ENCODE results near the gene NCKAP1.

The NCKAP1 gene

DNA sequence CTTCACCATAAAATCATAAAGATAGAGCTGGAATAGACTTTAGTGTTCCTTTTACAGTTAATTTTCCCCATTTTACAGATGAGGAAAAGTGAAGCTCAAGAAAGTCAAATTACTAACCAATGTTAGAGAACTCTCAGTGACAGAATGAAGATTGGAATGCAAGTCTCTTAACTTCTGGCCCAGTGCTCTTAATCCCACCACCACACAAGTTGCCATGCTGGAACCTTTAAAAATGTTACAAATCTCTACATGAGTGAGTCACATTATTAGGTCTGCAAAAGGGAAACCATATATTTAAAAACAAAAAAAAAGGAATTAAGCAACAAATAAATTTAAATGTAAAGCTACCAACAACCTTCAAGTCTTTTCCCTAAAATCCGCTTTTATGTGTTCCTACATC, 3.5 kb downstream of the NCKAP1 start (continued):
- TF ChIP-seq, protein P1, sequence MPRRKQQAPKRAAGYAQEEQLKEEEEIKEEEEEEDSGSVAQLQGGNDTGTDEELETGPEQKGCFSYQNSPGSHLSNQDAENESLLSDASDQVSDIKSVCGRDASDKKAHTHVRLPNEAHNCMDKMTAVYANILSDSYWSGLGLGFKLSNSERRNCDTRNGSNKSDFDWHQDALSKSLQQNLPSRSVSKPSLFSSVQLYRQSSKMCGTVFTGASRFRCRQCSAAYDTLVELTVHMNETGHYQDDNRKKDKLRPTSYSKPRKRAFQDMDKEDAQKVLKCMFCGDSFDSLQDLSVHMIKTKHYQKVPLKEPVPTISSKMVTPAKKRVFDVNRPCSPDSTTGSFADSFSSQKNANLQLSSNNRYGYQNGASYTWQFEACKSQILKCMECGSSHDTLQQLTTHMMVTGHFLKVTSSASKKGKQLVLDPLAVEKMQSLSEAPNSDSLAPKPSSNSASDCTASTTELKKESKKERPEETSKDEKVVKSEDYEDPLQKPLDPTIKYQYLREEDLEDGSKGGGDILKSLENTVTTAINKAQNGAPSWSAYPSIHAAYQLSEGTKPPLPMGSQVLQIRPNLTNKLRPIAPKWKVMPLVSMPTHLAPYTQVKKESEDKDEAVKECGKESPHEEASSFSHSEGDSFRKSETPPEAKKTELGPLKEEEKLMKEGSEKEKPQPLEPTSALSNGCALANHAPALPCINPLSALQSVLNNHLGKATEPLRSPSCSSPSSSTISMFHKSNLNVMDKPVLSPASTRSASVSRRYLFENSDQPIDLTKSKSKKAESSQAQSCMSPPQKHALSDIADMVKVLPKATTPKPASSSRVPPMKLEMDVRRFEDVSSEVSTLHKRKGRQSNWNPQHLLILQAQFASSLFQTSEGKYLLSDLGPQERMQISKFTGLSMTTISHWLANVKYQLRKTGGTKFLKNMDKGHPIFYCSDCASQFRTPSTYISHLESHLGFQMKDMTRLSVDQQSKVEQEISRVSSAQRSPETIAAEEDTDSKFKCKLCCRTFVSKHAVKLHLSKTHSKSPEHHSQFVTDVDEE (CRISPR knock-in tag; IDR thresholded peaks at IDR 0.05), result no peak
- TF ChIP-seq RARB (CRISPR knock-in tag; IDR thresholded peaks at IDR 0.05) (no peak), SNAI2 (CRISPR knock-in tag; IDR thresholded peaks at IDR 0.05) (no peak)

DNA sequence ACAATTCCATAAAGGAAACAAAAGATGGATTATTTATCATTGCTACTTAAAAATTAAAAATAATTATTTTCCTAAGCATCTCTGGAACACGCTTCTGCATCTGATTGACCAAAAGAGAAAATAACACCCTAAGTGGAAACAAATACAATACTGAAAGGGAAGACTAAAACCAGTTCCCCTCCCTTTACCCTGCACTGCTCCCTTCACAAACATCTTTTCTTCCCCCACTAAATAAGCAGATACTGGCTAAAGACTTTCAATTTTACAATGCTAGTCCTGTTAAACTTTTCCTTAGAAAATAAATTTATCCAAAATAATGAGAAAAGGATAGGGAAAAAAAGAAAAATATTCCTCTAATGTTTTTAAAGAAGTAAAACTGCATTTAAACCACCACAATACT, 4.3 kb downstream of the NCKAP1 start:
- TF ChIP-seq ZNF8 (CRISPR knock-in tag; IDR thresholded peaks at IDR 0.05), result no peak
- peak; percentile 93 for TF ChIP-seq ZNF70 (CRISPR knock-in tag; IDR thresholded peaks at IDR 0.05)
- ATAC-seq, result no peak

DNA sequence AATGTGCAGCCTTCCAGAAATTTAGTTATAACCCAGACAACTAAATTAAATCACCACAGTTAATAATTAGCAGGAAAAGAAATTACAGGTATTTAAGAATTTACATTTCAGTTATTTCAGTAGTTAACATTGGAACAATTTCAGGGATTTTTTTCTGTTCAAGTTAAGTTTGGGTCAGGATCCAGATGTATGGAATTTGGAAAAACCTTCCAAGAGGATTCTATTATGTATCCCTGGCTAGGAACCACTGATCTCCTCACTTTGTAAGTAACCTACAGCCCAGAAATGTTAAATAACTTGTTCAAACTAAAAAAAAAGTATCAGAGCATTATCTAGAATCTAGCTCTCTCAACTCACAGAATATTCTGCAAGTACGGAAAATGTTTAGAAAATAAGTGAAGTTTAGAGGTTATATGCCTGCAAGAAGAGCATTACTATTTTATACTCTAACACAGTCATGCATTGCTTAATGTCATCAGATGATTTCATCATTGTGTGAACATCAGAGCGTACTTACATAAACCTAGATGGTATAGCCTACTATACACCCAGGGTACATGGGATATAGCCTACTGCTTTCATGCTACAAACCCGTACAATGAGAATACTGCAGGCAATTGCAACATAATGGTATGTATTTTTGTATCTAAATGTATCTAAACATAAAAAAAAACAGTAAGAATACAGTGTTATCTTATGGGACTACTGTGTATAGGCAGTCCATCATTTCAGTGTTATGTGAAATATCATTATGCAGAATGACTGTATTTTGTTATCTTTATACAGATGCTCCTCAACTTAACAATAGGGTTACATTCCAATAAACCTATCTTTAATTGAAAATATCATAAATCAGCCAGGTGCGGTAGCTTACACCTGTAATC, 6.1 kb downstream of the NCKAP1 start:
- ATAC-seq, result no peak
- TF ChIP-seq BACH2 (CRISPR knock-in tag; IDR thresholded peaks at IDR 0.05; ENCODE audit: borderline replicate concordance) (no peak), SNAI2 (CRISPR knock-in tag; IDR thresholded peaks at IDR 0.05) (no peak), TCF4 (CRISPR knock-in tag; IDR thresholded peaks at IDR 0.05; ENCODE audit: borderline replicate concordance) (no peak), ESRRG (CRISPR knock-in tag; IDR thresholded peaks at IDR 0.05) (no peak), ZNF8 (CRISPR knock-in tag; IDR thresholded peaks at IDR 0.05) (no peak), ISL1 (CRISPR knock-in tag; IDR thresholded peaks at IDR 0.05) (no peak), ZC3H10 (CRISPR knock-in tag; IDR thresholded peaks at IDR 0.05) (no peak), RARB (CRISPR knock-in tag; IDR thresholded peaks at IDR 0.05) (no peak), ZNF565 (CRISPR knock-in tag; conservative IDR thresholded peaks at IDR 0.05; ENCODE audit: low read depth) (no peak), ZFP30 (CRISPR knock-in tag; IDR thresholded peaks at IDR 0.05) (no peak), PPARA (CRISPR knock-in tag; IDR thresholded peaks at IDR 0.05; ENCODE audit: borderline replicate concordance) (no peak), CSDC2 (CRISPR knock-in tag; IDR thresholded peaks at IDR 0.05) (no peak), OSR1 (CRISPR knock-in tag; IDR thresholded peaks at IDR 0.05) (no peak), ARNTL (CRISPR knock-in tag; IDR thresholded peaks at IDR 0.05; ENCODE audit: borderline replicate concordance, low read depth) (no peak), ZFP3 (CRISPR knock-in tag; IDR thresholded peaks at IDR 0.05) (no peak), TOX (CRISPR knock-in tag; IDR thresholded peaks at IDR 0.05; ENCODE audit: borderline replicate concordance) (no peak)
- TF ChIP-seq, protein P2, sequence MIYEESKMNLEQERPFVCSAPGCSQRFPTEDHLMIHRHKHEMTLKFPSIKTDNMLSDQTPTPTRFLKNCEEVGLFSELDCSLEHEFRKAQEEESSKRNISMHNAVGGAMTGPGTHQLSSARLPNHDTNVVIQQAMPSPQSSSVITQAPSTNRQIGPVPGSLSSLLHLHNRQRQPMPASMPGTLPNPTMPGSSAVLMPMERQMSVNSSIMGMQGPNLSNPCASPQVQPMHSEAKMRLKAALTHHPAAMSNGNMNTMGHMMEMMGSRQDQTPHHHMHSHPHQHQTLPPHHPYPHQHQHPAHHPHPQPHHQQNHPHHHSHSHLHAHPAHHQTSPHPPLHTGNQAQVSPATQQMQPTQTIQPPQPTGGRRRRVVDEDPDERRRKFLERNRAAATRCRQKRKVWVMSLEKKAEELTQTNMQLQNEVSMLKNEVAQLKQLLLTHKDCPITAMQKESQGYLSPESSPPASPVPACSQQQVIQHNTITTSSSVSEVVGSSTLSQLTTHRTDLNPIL (CRISPR knock-in tag; IDR thresholded peaks at IDR 0.05; ENCODE audit: low read depth), result no peak
- TF ChIP-seq, protein P3, sequence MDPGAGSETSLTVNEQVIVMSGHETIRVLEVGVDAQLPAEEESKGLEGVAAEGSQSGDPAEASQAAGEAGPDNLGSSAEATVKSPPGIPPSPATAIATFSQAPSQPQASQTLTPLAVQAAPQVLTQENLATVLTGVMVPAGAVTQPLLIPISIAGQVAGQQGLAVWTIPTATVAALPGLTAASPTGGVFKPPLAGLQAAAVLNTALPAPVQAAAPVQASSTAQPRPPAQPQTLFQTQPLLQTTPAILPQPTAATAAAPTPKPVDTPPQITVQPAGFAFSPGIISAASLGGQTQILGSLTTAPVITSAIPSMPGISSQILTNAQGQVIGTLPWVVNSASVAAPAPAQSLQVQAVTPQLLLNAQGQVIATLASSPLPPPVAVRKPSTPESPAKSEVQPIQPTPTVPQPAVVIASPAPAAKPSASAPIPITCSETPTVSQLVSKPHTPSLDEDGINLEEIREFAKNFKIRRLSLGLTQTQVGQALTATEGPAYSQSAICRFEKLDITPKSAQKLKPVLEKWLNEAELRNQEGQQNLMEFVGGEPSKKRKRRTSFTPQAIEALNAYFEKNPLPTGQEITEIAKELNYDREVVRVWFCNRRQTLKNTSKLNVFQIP (CRISPR knock-in tag; IDR thresholded peaks at IDR 0.05; ENCODE audit: borderline replicate concordance, low read depth), result no peak
- TF ChIP-seq, protein P4, sequence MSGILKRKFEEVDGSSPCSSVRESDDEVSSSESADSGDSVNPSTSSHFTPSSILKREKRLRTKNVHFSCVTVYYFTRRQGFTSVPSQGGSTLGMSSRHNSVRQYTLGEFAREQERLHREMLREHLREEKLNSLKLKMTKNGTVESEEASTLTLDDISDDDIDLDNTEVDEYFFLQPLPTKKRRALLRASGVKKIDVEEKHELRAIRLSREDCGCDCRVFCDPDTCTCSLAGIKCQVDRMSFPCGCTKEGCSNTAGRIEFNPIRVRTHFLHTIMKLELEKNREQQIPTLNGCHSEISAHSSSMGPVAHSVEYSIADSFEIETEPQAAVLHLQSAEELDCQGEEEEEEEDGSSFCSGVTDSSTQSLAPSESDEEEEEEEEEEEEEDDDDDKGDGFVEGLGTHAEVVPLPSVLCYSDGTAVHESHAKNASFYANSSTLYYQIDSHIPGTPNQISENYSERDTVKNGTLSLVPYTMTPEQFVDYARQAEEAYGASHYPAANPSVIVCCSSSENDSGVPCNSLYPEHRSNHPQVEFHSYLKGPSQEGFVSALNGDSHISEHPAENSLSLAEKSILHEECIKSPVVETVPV (CRISPR knock-in tag; IDR thresholded peaks at IDR 0.05), result no peak
- TF ChIP-seq, protein P5, sequence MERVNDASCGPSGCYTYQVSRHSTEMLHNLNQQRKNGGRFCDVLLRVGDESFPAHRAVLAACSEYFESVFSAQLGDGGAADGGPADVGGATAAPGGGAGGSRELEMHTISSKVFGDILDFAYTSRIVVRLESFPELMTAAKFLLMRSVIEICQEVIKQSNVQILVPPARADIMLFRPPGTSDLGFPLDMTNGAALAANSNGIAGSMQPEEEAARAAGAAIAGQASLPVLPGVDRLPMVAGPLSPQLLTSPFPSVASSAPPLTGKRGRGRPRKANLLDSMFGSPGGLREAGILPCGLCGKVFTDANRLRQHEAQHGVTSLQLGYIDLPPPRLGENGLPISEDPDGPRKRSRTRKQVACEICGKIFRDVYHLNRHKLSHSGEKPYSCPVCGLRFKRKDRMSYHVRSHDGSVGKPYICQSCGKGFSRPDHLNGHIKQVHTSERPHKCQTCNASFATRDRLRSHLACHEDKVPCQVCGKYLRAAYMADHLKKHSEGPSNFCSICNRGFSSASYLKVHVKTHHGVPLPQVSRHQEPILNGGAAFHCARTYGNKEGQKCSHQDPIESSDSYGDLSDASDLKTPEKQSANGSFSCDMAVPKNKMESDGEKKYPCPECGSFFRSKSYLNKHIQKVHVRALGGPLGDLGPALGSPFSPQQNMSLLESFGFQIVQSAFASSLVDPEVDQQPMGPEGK (CRISPR knock-in tag; IDR thresholded peaks at IDR 0.05; ENCODE audit: borderline replicate concordance), result no peak
